ENCODE data around the gene KAT6B.

GRCh38 chr10:74823791-74824183 lies 2.6 kb upstream of the KAT6B start:
- TF ChIP-seq CTCF (IDR thresholded peaks at IDR 0.05) (no peak), EP300 (IDR thresholded peaks at IDR 0.05) (no peak)

Measured in stomach (tissue), 4 donors.